K562 (cell line): ENCODE measurements around the gene CPNE9.

Experiments
- CTCF ChIP-seq, 3 experiments: IDR thresholded peaks in 2 of 3; conservative IDR thresholded peaks in 1 of 3; 2 replicates each; pipeline ENCODE4 v1.5.1; 2011 to 2012; ENCODE audit warnings: low read length in 3 of 3, mild to moderate bottlenecking in 3 of 3, control low read depth in 2 of 3, improper control_type of control experiment in 1 of 3, inconsistent platforms in 1 of 3, low read depth in 1 of 3, mixed read lengths in 1 of 3, moderate library complexity in 1 of 3; ENCODE audit not compliant: insufficient read depth in 2 of 3
- ZNF717 ChIP-seq: fragments of 250-450 bp; sonication (Bioruptor Pico); IDR thresholded peaks from 2 replicates; pipeline ENCODE4 v1.5.0; 2021

GRCh38 chr3:9721015-9721699, 17.5 kb downstream of the CPNE9 start:
- TF ChIP-seq CTCF (IDR thresholded peaks at IDR 0.05 in 2 of 3, conservative IDR thresholded peaks at IDR 0.05 in 1 of 3; ENCODE audit: insufficient read depth in 2 of 3, low read depth in 1 of 3, low read length in 3 of 3) (no peak), ZNF717 (CRISPR knock-in tag) (no peak)
